ENCODE results near the gene SPZ1. TPM values are rescaled to one million over a fixed set of nuclear protein-coding genes. Genes with fewer than 3 reads are reported as not detected.

Gene SPZ1
- polyA plus RNA-seq, 1 of the 3 experiments (the other 2 are of a cell fraction): not detected

- TF ChIP-seq USF2 (IDR thresholded peaks at IDR 0.05; ENCODE audit: borderline replicate concordance, low read depth, low read length) (no peak), EP300 (IDR thresholded peaks at IDR 0.05; ENCODE audit: borderline replicate concordance in 1 of 2, low read depth in 1 of 2, low read length in 1 of 2) (no peak), ZBTB33 (IDR thresholded peaks at IDR 0.05; ENCODE audit: borderline replicate concordance, low read depth) (no peak), RFX5 (IDR thresholded peaks at IDR 0.05; ENCODE audit: low read length) (no peak), GABPA (IDR thresholded peaks at IDR 0.05; ENCODE audit: low read depth) (no peak)
These were observed 1.6 kb upstream of the SPZ1 start (continued) for GRCh38 chr5:80318212-80318611.

- TF ChIP-seq EP300 (IDR thresholded peaks at IDR 0.05; ENCODE audit: borderline replicate concordance in 1 of 2, low read depth in 1 of 2, low read length in 1 of 2): peak in 1 of 2 experiments; percentile 80; a peak in 2 of 4 replicates
- TF ChIP-seq RAD21 (IDR thresholded peaks at IDR 0.05; ENCODE audit: low read length): peak; percentile 14; the same call in 1 of the 2 replicates
- TF ChIP-seq RFX5 (IDR thresholded peaks at IDR 0.05; ENCODE audit: low read length): no peak
- no peak for TF ChIP-seq TAF1 (IDR thresholded peaks at IDR 0.05; ENCODE audit: borderline replicate concordance, low read depth, low read length)
- TF ChIP-seq CTCF (IDR thresholded peaks at IDR 0.05): no peak
- TF ChIP-seq TCF12 (IDR thresholded peaks at IDR 0.05): peak; percentile 20; the same call in 1 of the 2 replicates
- no peak for TF ChIP-seq POLR2AphosphoS5 (IDR thresholded peaks at IDR 0.05; ENCODE audit: low read depth, low read length)
- no peak for TF ChIP-seq REST (IDR thresholded peaks at IDR 0.05; ENCODE audit: low read depth, low read length)
- no peak for TF ChIP-seq USF2 (IDR thresholded peaks at IDR 0.05; ENCODE audit: borderline replicate concordance, low read depth, low read length)
- no peak for TF ChIP-seq SMC3 (IDR thresholded peaks at IDR 0.05; ENCODE audit: low read depth, low read length)
- no peak for TF ChIP-seq NRF1 (IDR thresholded peaks at IDR 0.05; ENCODE audit: low read depth, low read length)
- TF ChIP-seq JUND (IDR thresholded peaks at IDR 0.05): no peak
- no peak for TF ChIP-seq YY1 (IDR thresholded peaks at IDR 0.05; ENCODE audit: low read depth)
- no peak for TF ChIP-seq ELF1 (IDR thresholded peaks at IDR 0.05)
- no peak for TF ChIP-seq USF1 (IDR thresholded peaks at IDR 0.05; ENCODE audit: borderline replicate concordance, low read depth)
- peak; percentile 97 for TF ChIP-seq RCOR1 (IDR thresholded peaks at IDR 0.05; ENCODE audit: low read length)
- TF ChIP-seq CHD2 (IDR thresholded peaks at IDR 0.05; ENCODE audit: low read length, partially characterized antibody): peak; percentile 74
- no peak for TF ChIP-seq MAX (IDR thresholded peaks at IDR 0.05; ENCODE audit: low read depth)
- Histone ChIP-seq H3K27me3 (ENCODE audit: insufficient read depth) (no peaks in the 10 kb centered on the region; the same call in 1 of the 2 replicates), H3F3A (replicated peaks; ENCODE audit: insufficient read depth) (no peaks in the 10 kb centered on the region), H3K4me1 (ENCODE audit: control insufficient read depth in 1 of 2, insufficient read depth in 2 of 2, low read depth in 1 of 2, low read length in 1 of 2) (peaks cover 0 to 6% of the 10 kb centered on the region in 2 experiments; a peak in 2 of 4 replicates), H3K79me2 (ENCODE audit: insufficient read depth) (no peaks in the 10 kb centered on the region), H3K4me3 (ENCODE audit: low read depth in 2 of 2, low read length in 1 of 2) (no peak overlapping the region), H2AFZ (ENCODE audit: low read depth) (no peak overlapping the region), H3K4me2 (no peak overlapping the region), H4K20me1 (ENCODE audit: insufficient read depth) (no peaks in the 10 kb centered on the region), H3K27ac (ENCODE audit: low read depth in 2 of 2, low read length in 1 of 2) (peak overlapping the region in 1 of 2 experiments; percentile 90; a peak in 2 of 4 replicates), H3K9ac (no peak overlapping the region), H3K9me3 (no peaks in the 10 kb centered on the region), H3K36me3 (replicated peaks in 1 of 2; ENCODE audit: control insufficient read depth in 1 of 2, insufficient read depth in 2 of 2, low read length in 1 of 2) (no peaks in the 10 kb centered on the region), H3K9me2 (no peaks in the 10 kb centered on the region)
- WGBS (ENCODE audit: low lambda C conversion rate): 10% methylated on average over 1 of the region's 1 CpG
- DNase-seq: peak; percentile 75
- POLR2A ChIA-PET: no interaction called here
- CTCF ChIA-PET: no interaction called here
These were observed 5.1 kb downstream of the SPZ1 start for GRCh38 chr5:80324912-80325311.
